HepG2 (cell line): ENCODE data around the gene PTPRU. TPM values are rescaled to one million over a fixed set of nuclear protein-coding genes. Genes with fewer than 3 reads are reported as not detected.
A peak's percentile ranks its signal among the peaks of the same experiment; 100 is the strongest.

Experiments
- ARID2 ChIP-seq: sonication (generic); formaldehyde crosslinking; IDR thresholded peaks from 2 replicates; pipeline ENCODE4 v1.8.1; 2022; ENCODE audit warnings: mild to moderate bottlenecking, missing genetic modification reagents, borderline replicate concordance
- ARNTL ChIP-seq: sonication (generic); formaldehyde crosslinking; IDR thresholded peaks from 2 replicates; pipeline ENCODE4 v1.4.0; 2020; ENCODE audit warnings: mild to moderate bottlenecking, missing genetic modification reagents
- ATF1 ChIP-seq: IDR thresholded peaks from 2 replicates; pipeline ENCODE4 v1.6.1; 2016; ENCODE audit warnings: mild to moderate bottlenecking, control low read depth
- GTF3A ChIP-seq: sonication (generic); formaldehyde crosslinking; conservative IDR thresholded peaks from 2 replicates; pipeline ENCODE4 v1.4.0; 2020; ENCODE audit warnings: mild to moderate bottlenecking, missing genetic modification reagents
- HHEX ChIP-seq: IDR thresholded peaks from 2 replicates; pipeline ENCODE4 v1.6.1; 2016; ENCODE audit warnings: control low read depth
- KLF11 ChIP-seq: IDR thresholded peaks from 2 replicates; pipeline ENCODE4 v1.6.1; 2016; ENCODE audit warnings: missing compliant biosample characterization
- MIXL1 ChIP-seq: IDR thresholded peaks from 2 replicates; pipeline ENCODE4 v1.6.1; 2016
- MTF1 ChIP-seq: sonication (generic); formaldehyde crosslinking; IDR thresholded peaks from 2 replicates; pipeline ENCODE4 v1.5.0; 2020; ENCODE audit warnings: missing genetic modification reagents
- MZF1 ChIP-seq: sonication (generic); formaldehyde crosslinking; IDR thresholded peaks from 2 replicates; pipeline ENCODE4 v1.8.1; 2023; ENCODE audit warnings: mild to moderate bottlenecking, missing genetic modification reagents, borderline replicate concordance
- PAWR ChIP-seq: sonication (generic); formaldehyde crosslinking; IDR thresholded peaks from 2 replicates; pipeline ENCODE4 v1.4.0; 2020; ENCODE audit warnings: missing genetic modification reagents, mild to moderate bottlenecking, borderline replicate concordance
- RAD51 ChIP-seq: fragments of 450-650 bp; IDR thresholded peaks from 2 replicates; pipeline ENCODE4 v1.6.1; 2016; ENCODE audit warnings: borderline replicate concordance
- SATB2 ChIP-seq: sonication (generic); formaldehyde crosslinking; IDR thresholded peaks from 2 replicates; pipeline ENCODE4 v1.5.0; 2020; ENCODE audit warnings: missing genetic modification reagents
- SRSF4 ChIP-seq: fragments of 200-400 bp; formaldehyde crosslinking; IDR thresholded peaks from one replicate; pipeline ENCODE4 v1.6.1; 2018; ENCODE audit warnings: mild to moderate bottlenecking, low read depth, low read length, moderate library complexity; ENCODE audit not compliant: poor library complexity, severe bottlenecking
- SRSF9 ChIP-seq: fragments of 200-400 bp; formaldehyde crosslinking; IDR thresholded peaks from 2 replicates; pipeline ENCODE4 v1.6.1; 2018; ENCODE audit warnings: borderline replicate concordance, mild to moderate bottlenecking, low read depth, low read length; ENCODE audit not compliant: insufficient read depth, poor library complexity, severe bottlenecking
- SSRP1 ChIP-seq: IDR thresholded peaks from 2 replicates; pipeline ENCODE4 v1.6.1; 2016; ENCODE audit warnings: control low read depth
- XBP1 ChIP-seq: sonication (generic); formaldehyde crosslinking; IDR thresholded peaks from 2 replicates; pipeline ENCODE4 v1.5.0; 2020; ENCODE audit warnings: missing genetic modification reagents
- ZKSCAN8 ChIP-seq: IDR thresholded peaks from 2 replicates; pipeline ENCODE4 v1.6.1; 2016; ENCODE audit warnings: borderline replicate concordance, missing genetic modification reagents, missing compliant biosample characterization
- ZNF101 ChIP-seq: sonication (generic); formaldehyde crosslinking; IDR thresholded peaks from 2 replicates; pipeline ENCODE4 v1.4.0; 2020; ENCODE audit warnings: mild to moderate bottlenecking, low read depth, missing genetic modification reagents, borderline replicate concordance
- ZNF17 ChIP-seq: sonication (generic); formaldehyde crosslinking; IDR thresholded peaks from 2 replicates; pipeline ENCODE4 v1.5.0; 2020; ENCODE audit warnings: mild to moderate bottlenecking, missing genetic modification reagents
- ZNF333 ChIP-seq: sonication (generic); formaldehyde crosslinking; IDR thresholded peaks from 2 replicates; pipeline ENCODE4 v1.4.0; 2020; ENCODE audit warnings: mild to moderate bottlenecking, missing genetic modification reagents, borderline replicate concordance
- ZNF501 ChIP-seq: sonication (generic); formaldehyde crosslinking; IDR thresholded peaks from 2 replicates; pipeline ENCODE4 v1.5.1; 2020; ENCODE audit warnings: mild to moderate bottlenecking, moderate library complexity, missing genetic modification reagents
- ZNF598 ChIP-seq: sonication (generic); formaldehyde crosslinking; IDR thresholded peaks from 2 replicates; pipeline ENCODE4 v1.5.1; 2020; ENCODE audit warnings: mild to moderate bottlenecking, missing genetic modification reagents, borderline replicate concordance
- ZNF788 ChIP-seq: sonication (generic); formaldehyde crosslinking; IDR thresholded peaks from 2 replicates; pipeline ENCODE4 v1.5.0; 2020; ENCODE audit warnings: mild to moderate bottlenecking, missing genetic modification reagents, borderline replicate concordance
- polyA plus RNA-seq, 8 experiments: library from polyadenylated mRNA; depleted of rRNA in 3 of 8; stranded (reverse) in 7 of 8; unstranded in 1 of 8; fragments of >200 nt; fragmentation: Illumina TruSeq in 4 of 8; extraction: Trizol in 4 of 8; gene quantifications; 2 replicates each; pipeline versions ENCODE4 v1.2.1 to v1.2.3, GENCODE V29; 2011 to 2016; ENCODE audit warnings: low read depth in 4 of 8, missing spikeins in 1 of 8, mixed read lengths in 1 of 8; ENCODE audit not compliant: insufficient read depth in 1 of 8
- total RNA-seq, 5 experiments: library from RNA; depleted of rRNA; stranded (reverse); fragments of >200 nt; fragmentation: Illumina TruSeq; extraction: Trizol; gene quantifications; 2 replicates each; pipeline ENCODE4 v1.2.3, GENCODE V29; 2016; ENCODE audit warnings: low read depth in 1 of 5
- TF ChIP-seq, protein P1 (sequence below): IDR thresholded peaks from 2 replicates; pipeline ENCODE4 v1.6.1; 2016; ENCODE audit warnings: low read depth, missing genetic modification reagents, missing compliant biosample characterization
- TF ChIP-seq, protein P2 (sequence below): sonication (generic); formaldehyde crosslinking; IDR thresholded peaks from 2 replicates; pipeline ENCODE4 v1.5.0; 2020; ENCODE audit warnings: missing genetic modification reagents, mild to moderate bottlenecking, borderline replicate concordance

The PTPRU gene
- total and polyA plus RNA-seq, 2 of the 13 experiments (the other 11 are each of a cell fraction or from before 2014, with no cell fraction given) = 21.6 to 22.3 TPM

DNA sequence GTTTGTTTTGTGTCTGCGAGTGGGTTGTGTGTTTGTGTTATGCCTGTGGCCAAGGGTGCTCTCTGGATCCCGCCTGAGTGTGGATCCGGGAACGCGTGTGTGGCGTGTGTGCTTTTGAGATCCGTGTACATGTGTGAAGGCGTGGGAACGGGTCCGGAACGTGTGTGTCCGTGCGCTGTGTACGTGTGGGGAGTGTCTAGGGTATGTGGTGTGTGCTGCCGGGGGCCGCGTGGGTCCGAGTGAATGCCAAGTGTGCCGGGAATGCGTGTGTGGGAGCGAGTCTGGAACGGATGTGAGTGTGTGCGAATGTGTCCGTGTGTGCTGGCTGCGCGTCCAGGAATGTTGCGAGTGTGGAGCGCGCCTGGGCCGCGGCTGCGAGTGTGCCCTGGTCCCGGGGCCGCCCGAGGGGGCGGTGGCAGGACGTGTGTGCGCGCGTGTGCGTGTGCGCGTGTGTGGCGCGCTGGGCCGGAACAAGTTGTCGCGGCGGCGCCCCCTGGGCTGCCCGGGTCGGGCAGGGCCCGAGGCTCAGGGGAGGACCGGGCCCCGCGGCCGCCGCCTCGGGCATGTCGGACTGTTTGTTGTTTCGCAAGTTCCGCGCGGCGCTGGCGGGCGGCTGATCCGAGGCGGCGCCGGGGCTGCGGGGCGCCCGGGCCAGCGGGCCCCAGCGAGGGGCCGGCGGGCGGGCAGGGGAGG lies 953 bp downstream of the PTPRU start (continued):
- TF ChIP-seq, protein P1, sequence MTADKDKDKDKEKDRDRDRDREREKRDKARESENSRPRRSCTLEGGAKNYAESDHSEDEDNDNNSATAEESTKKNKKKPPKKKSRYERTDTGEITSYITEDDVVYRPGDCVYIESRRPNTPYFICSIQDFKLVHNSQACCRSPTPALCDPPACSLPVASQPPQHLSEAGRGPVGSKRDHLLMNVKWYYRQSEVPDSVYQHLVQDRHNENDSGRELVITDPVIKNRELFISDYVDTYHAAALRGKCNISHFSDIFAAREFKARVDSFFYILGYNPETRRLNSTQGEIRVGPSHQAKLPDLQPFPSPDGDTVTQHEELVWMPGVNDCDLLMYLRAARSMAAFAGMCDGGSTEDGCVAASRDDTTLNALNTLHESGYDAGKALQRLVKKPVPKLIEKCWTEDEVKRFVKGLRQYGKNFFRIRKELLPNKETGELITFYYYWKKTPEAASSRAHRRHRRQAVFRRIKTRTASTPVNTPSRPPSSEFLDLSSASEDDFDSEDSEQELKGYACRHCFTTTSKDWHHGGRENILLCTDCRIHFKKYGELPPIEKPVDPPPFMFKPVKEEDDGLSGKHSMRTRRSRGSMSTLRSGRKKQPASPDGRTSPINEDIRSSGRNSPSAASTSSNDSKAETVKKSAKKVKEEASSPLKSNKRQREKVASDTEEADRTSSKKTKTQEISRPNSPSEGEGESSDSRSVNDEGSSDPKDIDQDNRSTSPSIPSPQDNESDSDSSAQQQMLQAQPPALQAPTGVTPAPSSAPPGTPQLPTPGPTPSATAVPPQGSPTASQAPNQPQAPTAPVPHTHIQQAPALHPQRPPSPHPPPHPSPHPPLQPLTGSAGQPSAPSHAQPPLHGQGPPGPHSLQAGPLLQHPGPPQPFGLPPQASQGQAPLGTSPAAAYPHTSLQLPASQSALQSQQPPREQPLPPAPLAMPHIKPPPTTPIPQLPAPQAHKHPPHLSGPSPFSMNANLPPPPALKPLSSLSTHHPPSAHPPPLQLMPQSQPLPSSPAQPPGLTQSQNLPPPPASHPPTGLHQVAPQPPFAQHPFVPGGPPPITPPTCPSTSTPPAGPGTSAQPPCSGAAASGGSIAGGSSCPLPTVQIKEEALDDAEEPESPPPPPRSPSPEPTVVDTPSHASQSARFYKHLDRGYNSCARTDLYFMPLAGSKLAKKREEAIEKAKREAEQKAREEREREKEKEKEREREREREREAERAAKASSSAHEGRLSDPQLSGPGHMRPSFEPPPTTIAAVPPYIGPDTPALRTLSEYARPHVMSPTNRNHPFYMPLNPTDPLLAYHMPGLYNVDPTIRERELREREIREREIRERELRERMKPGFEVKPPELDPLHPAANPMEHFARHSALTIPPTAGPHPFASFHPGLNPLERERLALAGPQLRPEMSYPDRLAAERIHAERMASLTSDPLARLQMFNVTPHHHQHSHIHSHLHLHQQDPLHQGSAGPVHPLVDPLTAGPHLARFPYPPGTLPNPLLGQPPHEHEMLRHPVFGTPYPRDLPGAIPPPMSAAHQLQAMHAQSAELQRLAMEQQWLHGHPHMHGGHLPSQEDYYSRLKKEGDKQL (CRISPR knock-in tag) = no peak
- TF ChIP-seq GTF3A (CRISPR knock-in tag) = no peak
- TF ChIP-seq SRSF4 = no peak
- no peak for TF ChIP-seq RAD51
- peak; percentile 19; the same call in 1 of the 2 replicates for TF ChIP-seq ZNF788 (CRISPR knock-in tag)
- TF ChIP-seq, protein P2, sequence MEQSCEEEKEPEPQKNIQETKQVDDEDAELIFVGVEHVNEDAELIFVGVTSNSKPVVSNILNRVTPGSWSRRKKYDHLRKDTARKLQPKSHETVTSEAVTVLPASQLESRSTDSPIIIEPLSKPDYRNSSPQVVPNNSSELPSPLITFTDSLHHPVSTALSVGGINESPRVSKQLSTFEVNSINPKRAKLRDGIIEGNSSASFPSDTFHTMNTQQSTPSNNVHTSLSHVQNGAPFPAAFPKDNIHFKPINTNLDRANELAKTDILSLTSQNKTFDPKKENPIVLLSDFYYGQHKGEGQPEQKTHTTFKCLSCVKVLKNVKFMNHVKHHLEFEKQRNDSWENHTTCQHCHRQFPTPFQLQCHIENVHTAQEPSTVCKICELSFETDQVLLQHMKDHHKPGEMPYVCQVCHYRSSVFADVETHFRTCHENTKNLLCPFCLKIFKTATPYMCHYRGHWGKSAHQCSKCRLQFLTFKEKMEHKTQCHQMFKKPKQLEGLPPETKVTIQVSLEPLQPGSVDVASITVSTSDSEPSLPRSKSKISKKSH (CRISPR knock-in tag) = no peak
- TF ChIP-seq ZNF333 = no peak
- no peak for TF ChIP-seq PAWR (CRISPR knock-in tag)
- TF ChIP-seq ZNF501 (CRISPR knock-in tag) = 0 out of 2 replicates have a peak, but pooled peaks have one; percentile 9
- no peak for TF ChIP-seq ZNF17 (CRISPR knock-in tag)
- no peak for TF ChIP-seq KLF11 (CRISPR knock-in tag)
- TF ChIP-seq SRSF9 = no peak
- no peak for TF ChIP-seq ARID2 (CRISPR knock-in tag)
- no peak for TF ChIP-seq SSRP1 (CRISPR knock-in tag)
- TF ChIP-seq ZNF101 (CRISPR knock-in tag) = no peak
- no peak for TF ChIP-seq HHEX
- no peak for TF ChIP-seq SATB2 (CRISPR knock-in tag)
- TF ChIP-seq MIXL1 = no peak
- no peak for TF ChIP-seq XBP1 (CRISPR knock-in tag)
- no peak for TF ChIP-seq MTF1 (CRISPR knock-in tag)
- no peak for TF ChIP-seq ARNTL
- no peak for TF ChIP-seq ATF1
- no peak for TF ChIP-seq ZKSCAN8
- peak; percentile 49; the same call in 1 of the 2 replicates for TF ChIP-seq ZNF598 (CRISPR knock-in tag)
- 0 out of 2 replicates have a peak, but pooled peaks have one; percentile 82 for TF ChIP-seq MZF1
